ENCODE data around the gene STK16.
"Not testable (repeated sequence)": the region's sequence is repeated elsewhere in the genome, so short reads cannot be mapped to it uniquely, and the experiment has no call there.

The STK16 gene

GRCh38 chr2:219246559-219246958, 1.3 kb downstream of the STK16 start:
- DNase-seq, result no peak

DNA sequence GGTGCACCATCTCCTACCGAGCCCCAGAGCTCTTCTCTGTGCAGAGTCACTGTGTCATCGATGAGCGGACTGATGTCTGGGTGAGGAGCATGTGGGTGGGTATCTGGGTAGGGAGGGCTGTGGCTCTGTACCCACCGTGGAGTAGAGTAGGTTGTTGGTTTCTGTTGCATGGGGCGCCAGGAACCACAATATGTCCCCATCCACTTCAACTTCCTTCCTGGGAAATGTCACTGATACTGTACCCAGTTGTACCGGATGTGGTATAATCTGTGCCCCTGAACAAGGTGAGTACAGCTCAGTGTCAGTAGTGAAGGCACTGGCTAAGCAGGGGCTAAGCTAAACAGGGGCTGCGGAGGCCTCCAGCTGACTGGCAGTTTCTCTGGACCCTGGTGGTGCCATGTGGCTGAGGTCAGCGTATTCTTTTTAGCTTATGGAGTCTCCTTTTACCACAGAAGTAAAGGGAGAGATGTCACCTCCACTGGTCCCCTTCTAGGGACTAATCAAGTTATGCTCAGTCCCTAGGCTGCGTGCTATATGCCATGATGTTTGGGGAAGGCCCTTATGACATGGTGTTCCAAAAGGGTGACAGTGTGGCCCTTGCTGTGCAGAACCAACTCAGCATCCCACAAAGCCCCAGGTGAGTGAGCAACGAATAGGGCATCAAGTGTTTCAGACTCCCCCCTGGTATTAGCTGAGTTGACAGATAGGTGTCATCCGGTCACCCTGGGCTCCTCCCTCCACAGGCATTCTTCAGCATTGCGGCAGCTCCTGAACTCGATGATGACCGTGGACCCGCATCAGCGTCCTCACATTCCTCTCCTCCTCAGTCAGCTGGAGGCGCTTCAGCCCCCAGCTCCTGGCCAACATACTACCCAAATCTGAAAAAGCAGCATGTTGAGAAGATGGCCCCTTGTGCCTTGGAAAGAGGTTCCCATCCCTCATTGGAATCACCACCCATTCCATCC, 2.7 kb downstream of the STK16 start:
- DNase-seq, result no peak

DNA sequence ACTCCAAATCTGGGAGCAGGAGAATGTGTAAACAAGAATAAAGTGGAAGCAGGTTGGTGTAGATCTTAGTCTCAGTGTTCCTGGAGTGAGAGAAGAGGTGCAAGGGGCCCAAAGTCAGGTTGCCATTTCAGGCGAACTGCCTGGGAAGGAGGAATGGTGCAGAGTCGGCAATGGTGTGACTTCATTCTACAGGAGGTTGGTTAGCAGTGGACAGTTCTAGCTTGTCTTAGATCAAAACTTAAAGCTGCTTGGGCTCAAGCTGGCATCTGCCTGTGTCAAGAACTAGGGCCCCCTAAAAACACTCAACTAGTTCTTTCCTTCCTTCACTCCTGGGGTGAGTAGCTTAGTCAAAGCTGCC, 3.5 kb downstream of the STK16 start:
- no peak for DNase-seq

DNA sequence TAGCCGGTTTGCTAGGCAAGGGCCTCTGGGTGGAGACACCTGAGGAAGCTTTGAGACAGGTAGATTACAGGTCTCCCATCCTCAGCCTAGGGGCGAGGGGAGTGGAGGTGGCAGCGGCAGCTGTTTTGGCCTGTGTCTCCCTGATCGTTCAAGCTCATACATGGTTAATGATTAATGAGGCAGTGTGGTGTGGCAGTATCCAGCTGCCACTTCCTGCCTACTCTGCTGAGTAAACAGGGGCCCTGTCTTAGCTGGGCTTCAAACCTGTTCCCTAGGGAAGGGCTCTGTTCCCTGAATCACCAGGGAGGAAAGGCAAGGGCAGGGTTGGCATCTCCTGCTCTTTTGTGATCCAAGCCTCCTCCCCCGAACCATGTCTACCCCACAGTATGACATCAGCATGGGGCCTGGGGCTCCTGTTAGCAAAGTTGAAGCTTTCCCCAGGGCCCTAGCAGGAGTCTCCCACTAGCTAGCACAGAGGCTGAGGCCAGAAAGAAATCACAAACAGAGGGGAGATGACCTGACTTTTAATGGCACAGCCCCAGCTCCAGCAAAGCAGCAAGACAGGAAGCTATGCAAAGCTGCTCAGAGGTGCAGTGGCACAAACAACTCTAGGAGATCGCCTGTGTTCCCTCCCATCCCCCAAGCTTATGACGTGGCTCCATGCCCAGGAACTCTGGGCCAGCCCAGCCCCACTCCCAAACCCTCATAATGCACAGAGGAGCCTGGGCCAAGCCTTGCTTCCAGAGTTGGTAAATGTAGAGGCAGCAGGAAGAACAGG, 4.1 kb downstream of the STK16 start:
- peak; percentile 76 for DNase-seq

DNA sequence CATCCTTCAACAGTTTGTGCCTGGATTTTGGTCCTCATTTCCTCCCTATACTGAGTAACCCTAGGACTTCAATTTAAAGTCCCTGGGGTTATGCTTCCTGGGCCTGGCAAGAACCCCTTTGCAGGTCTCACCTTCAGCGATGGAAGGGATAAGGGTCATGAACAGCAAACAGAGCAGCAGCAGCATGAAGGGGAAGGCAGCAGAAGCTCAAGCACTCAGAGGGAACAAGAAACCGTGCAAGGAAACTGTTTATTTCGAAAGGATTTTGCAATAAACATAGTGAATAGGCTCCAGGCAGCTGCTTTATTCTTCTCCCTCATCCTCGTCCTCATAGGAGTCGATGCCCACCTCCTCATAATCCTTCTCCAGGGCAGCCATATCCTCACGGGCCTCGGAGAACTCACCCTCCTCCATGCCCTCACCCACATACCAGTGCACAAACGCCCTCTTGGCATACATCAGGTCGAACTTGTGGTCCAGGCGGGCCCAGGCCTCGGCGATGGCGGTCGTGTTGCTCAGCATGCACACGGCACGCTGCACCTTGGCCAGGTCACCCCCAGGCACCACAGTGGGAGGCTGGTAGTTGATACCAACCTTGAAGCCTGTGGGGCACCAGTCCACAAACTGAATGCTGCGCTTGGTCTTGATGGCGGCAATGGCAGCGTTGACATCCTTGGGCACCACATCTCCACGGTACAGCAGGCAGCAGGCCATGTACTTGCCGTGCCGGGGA, 4.9 kb downstream of the STK16 start:
- DNase-seq, result no peak

DNA sequence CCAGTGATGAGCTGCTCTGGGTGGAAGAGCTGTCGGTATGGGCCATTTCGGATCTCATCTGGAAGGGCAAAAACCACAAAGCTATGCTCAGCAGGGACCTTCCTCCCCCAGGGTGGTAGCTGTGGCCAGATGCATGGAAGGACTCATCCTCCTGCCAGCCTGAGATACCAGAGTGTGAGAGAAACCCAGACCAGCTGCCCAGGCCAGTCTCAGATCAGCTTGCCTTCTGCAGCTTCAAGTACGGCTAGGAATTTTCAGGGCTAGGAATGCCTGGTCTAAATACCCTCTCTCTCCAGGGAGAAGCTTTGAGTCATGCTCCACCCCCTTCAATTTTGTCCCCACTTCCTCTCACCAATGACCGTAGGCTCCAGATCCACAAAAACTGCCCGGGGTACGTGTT, 6.4 kb downstream of the STK16 start:
- no peak for DNase-seq

DNA sequence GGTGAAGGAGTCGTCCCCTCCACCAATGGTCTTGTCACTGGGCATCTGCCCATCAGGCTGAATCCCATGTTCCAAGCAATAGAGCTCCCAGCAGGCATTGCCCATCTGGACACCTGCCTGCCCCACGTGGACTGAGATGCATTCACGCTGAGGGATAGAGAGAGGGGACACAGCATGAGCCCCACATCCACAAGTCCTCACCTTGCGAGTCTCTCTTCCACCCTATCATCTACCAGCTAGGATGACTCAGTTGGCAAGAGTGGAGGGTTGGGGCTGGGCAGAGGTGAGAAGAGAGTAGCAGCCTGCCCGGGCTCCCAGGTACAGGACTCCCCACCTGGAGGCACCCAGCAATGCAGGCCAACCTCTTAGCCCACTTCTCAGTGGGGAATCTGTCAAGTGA, 6.8 kb downstream of the STK16 start:
- DNase-seq, result no peak

- DNase-seq, result no peak
Measured at GRCh38 chr2:219252570-219252899, 7.3 kb downstream of the STK16 start.

DNA sequence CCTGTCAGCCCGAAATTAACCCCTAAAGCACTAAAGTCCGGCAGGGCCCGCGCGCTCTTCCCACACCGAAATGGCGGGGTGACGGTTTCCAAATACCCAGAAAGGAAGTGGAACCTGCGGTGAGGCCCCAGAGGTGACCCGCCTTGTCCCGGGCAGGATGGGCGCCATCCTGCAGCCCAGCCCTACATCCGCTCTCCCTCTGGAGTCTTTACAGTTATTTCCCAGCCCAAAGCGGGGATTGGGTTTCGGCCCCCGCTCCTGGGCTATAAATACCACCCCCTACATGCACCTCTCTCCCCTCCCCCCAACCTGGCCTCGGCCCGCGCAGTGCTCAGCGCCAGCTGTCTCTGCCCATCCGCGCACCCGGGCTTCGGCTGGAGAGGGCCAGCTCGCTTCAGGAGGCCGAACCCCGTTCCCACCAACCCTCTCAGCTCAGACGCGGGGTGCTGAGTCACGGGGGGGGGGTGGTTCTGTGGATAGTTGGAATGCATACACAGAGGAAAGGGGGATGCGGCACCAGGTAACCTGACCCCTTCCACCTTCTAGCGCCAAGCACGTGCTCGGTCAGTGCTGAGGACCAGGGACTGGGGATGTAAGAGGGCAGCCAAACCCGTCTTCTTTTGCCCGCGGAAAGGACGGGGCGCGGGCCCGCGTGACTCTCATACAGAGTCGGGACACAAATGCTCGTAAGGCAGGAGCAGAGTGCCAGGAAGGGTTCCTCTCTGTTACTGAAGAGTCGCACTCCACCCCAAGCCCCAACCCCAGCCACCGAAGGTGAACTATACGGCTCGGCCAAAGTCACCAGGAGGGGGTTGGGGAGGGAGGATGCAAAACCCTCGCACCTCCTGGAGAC, 7.8 kb downstream of the STK16 start, which contains the start of gene TUBA4B:
TSS of gene TUBA4B (plus strand) at position 344 of the 853 bp plus-strand sequence. CDS start at position 509, 165 bp downstream.
- DNase-seq, result no peak

- DNase-seq, result peak; percentile 26
Measured at GRCh38 chr2:219253753-219254589, 8.7 kb downstream of the STK16 start, which contains the start of gene TUBA4A. TSS of gene TUBA4A (minus strand) at chr2:219253918. CDS start at chr2:219253858, 60 bp downstream.

GRCh38 chr2:219254590-219255201, 9.4 kb downstream of the STK16 start:
- DNase-seq, result no peak

GRCh38 chr2:219258942-219259341, 13.7 kb downstream of the STK16 start:
- not testable (repeated sequence) for DNase-seq

GRCh38 chr2:219261024-219261855, 16.0 kb downstream of the STK16 start:
- DNase-seq, result no peak

DNA sequence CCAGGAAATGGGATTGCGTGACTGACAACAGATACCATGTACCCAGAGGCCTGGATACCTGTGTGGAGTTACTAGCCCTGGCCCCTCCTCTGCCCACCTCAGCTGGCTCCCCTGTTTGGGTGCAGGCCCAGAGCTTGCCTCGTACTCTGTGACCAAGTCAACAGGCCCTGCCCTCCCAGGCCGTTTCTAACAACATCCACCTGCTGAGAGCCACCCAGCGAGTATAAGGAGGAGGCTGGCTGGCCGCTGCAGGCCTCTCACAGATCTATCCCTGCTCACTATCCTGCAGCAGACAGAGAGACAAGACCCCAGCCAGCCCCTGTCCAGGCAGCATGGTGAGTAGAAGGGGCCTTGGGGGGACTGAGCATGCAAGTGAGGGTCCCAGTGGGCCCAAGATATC, 21.0 kb downstream of the STK16 start:
- no peak for DNase-seq

DNA sequence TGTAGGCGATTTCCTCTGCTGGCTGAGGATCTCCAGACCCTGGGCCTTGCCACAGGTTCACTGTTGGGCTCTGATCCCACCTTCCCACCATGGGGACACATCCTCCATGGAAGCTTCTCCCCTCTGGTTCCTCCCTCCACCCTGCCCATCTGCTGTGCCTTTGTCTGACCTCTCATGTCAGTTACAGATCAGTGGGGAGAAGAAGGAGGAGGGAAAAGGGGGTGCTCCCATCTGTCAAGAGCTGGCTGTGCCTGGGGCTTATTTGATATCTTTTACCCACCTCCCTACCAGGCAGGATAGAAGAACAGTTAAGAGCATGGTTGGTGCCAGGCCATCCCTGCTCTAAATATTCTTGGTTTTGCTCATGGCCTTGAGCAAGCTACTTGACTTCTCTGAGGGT, 21.6 kb downstream of the STK16 start:
- no peak for DNase-seq

- no peak for DNase-seq
Measured at GRCh38 chr2:219268294-219268693, 23.0 kb downstream of the STK16 start.

DNA sequence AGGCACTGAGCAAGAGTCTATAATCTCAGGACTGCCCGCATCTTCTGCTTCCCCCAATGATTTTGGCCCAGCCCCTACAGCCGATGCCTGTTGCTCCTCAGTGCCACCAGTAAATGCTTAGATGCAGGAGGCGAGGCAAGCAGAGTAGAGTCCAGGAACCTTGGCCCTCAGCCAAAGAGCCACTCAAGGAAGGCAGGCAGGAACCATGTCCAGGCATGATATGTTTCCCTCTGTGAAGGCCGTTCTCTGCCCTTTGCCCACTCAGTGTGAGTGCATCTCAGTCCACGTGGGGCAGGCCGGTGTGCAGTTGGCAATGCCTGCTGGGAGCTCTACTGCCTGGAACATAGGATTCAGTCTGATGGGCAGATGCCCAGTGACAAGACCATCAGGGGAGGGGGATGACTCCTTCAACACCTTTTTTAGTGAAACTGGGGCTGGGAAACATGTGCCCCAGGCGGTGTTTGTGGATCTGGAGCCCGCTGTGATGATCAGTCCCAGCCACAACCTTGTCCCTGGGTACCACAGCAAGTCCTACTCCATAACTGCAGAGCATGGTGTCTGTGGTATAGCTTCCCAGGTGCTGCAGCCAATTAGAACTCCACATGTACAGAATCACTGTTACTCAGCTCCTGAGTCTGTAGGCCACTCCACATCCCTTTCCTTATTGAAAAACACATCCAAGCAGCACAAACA, 24.2 kb downstream of the STK16 start:
- no peak for DNase-seq

- DNase-seq, result no peak
Measured at GRCh38 chr2:219270055-219270372, 24.7 kb downstream of the STK16 start.

DNA sequence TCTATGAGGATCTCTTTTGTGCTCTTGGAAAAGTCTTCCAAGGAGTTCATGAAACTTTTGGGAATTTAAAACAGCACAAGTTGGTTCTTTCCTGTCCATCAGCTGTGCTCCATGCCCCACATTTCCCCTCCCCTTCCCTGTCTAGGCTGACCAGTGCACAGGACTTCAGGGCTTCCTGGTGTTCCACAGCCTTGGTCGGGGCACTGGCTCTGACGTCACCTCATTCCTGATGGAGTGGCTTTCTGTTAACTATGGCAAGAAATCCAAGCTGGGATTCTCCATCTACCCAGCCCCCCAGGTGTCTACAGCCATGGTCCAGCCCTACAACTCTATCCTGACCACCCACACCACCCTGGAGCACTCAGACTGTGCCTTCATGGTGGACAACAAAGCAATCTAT, 25.7 kb downstream of the STK16 start:
- DNase-seq, result no peak
